Keratinocyte (primary cell): ENCODE measurements around the gene SPAG6. TPM values are rescaled to one million over a fixed set of nuclear protein-coding genes. Genes with fewer than 3 reads are reported as not detected.

ENCODE experiments used
- DNase-seq: peaks from one replicate; pipeline ENCODE4 v3.0.0-alpha.2; 2011; ENCODE audit warnings: low read depth, missing footprints, low spot score
- FAIRE-seq: peaks from 2 replicates; lab custom pipeline; 2011; peaks lifted over from hg19 to GRCh38; lab: Jason Lieb, UNC
- H2AFZ ChIP-seq: 2 replicates; pipeline ENCODE4 v1.6.0; 2012; ENCODE audit warnings: low read length, control low read depth, inconsistent platforms; ENCODE audit not compliant: control insufficient read depth
- H3K27ac ChIP-seq: 2 replicates; pipeline ENCODE4 v1.5.1; 2011; ENCODE audit warnings: low read length; ENCODE audit not compliant: control insufficient read depth, insufficient read depth
- H3K27me3 ChIP-seq: 3 replicates; pipeline ENCODE4 v1.6.0; 2011; ENCODE audit warnings: low read length; ENCODE audit not compliant: control insufficient read depth, insufficient read depth; ENCODE audit errors: extremely low read depth
- H3K36me3 ChIP-seq, 2 experiments: 2 replicates in 1 of 2; 3 replicates in 1 of 2; pipeline ENCODE4 v1.5.1; 2011; ENCODE audit warnings: low read length in 2 of 2, mild to moderate bottlenecking in 1 of 2; ENCODE audit not compliant: control insufficient read depth in 2 of 2, insufficient read depth in 2 of 2; ENCODE audit errors: extremely low read depth in 1 of 2
- H3K4me1 ChIP-seq: 3 replicates; pipeline ENCODE4 v1.5.1; 2011; ENCODE audit warnings: low read length; ENCODE audit not compliant: control insufficient read depth, insufficient read depth; ENCODE audit errors: extremely low read depth
- H3K4me2 ChIP-seq: 3 replicates; pipeline ENCODE4 v1.6.0; 2011; ENCODE audit warnings: low read depth, low read length; ENCODE audit not compliant: control insufficient read depth, insufficient read depth; ENCODE audit errors: extremely low read depth
- H3K4me3 ChIP-seq, 3 experiments: fragments of 200-600 bp in 1 of 3; sonication (generic) in 1 of 3; 2 replicates in 2 of 3; 3 replicates in 1 of 3; pipeline ENCODE4 v1.5.1; 2011 to 2016; ENCODE audit warnings: low read length in 3 of 3, mild to moderate bottlenecking in 3 of 3, control low read depth in 2 of 3, inconsistent platforms in 1 of 3, low read depth in 1 of 3, mixed read lengths in 1 of 3, mixed run types in 1 of 3, moderate library complexity in 1 of 3; ENCODE audit not compliant: control insufficient read depth in 2 of 3, insufficient read depth in 2 of 3; ENCODE audit errors: extremely low read depth in 1 of 3
- H3K79me2 ChIP-seq: 2 replicates; pipeline ENCODE4 v1.6.0; 2012; ENCODE audit warnings: low read length; ENCODE audit not compliant: control insufficient read depth, insufficient read depth
- H3K9ac ChIP-seq: 3 replicates; pipeline ENCODE4 v1.6.0; 2011; ENCODE audit warnings: low read length; ENCODE audit not compliant: control insufficient read depth, insufficient read depth; ENCODE audit errors: extremely low read depth
- H3K9me1 ChIP-seq: 3 replicates; pipeline ENCODE4 v1.6.0; 2011; ENCODE audit warnings: low read length; ENCODE audit not compliant: control insufficient read depth, insufficient read depth; ENCODE audit errors: extremely low read depth
- H3K9me3 ChIP-seq: 2 replicates; pipeline ENCODE4 v1.5.1; 2012; ENCODE audit warnings: low read depth, low read length; ENCODE audit not compliant: control insufficient read depth
- H4K20me1 ChIP-seq: 3 replicates; pipeline ENCODE4 v1.6.0; 2011; ENCODE audit warnings: low read length; ENCODE audit not compliant: control insufficient read depth, insufficient read depth; ENCODE audit errors: extremely low read depth
- EZH2 ChIP-seq: IDR thresholded peaks from one replicate; pipeline ENCODE4 v1.6.1; 2012; ENCODE audit warnings: inconsistent platforms, mild to moderate bottlenecking, low read length, moderate library complexity
- dilution Hi-C: fragments of 300-500 bp; cut with MboI; formaldehyde crosslinking; loops from one replicate; pipeline ENCODE4 v1.7.0; 2020; ENCODE audit warnings: low sequenced_read_pairs; ENCODE audit not compliant: extremely low pct_ligation_motif_present
- polyA plus RNA-seq, 5 experiments: library from polyadenylated mRNA; depleted of rRNA in 3 of 5; stranded (reverse) in 3 of 5; stranded (forward) in 1 of 5; unstranded in 1 of 5; fragments of >200 nt; gene quantifications; 1 replicate in 1 of 5; 2 replicates in 3 of 5; 3 replicates in 1 of 5; pipeline versions ENCODE4 v1.2.1 to v1.2.3, GENCODE V29; 2011 to 2012; ENCODE audit warnings: missing spikeins in 2 of 5, low read depth in 1 of 5, low replicate concordance in 1 of 5
- TF ChIP-seq, protein P1 (sequence below), 3 experiments: IDR thresholded peaks in 1 of 3; conservative IDR thresholded peaks in 1 of 3; optimal IDR thresholded peaks in 1 of 3; 2 replicates in 2 of 3; 3 replicates in 1 of 3; pipeline versions ENCODE3 to v1.5.1; 2011; ENCODE audit warnings: low read length in 3 of 3, mild to moderate bottlenecking in 3 of 3, moderate library complexity in 2 of 3, control low read depth in 1 of 3, inconsistent platforms in 1 of 3; ENCODE audit not compliant: insufficient read depth in 2 of 3; ENCODE audit errors: extremely low read depth in 1 of 3

Gene SPAG6
- polyA plus RNA-seq, 1 donor (not counting 4 experiments of a cell fraction or from before 2014, with no cell fraction given), result not detected

- dilution Hi-C loops, result no loop called here
- Histone ChIP-seq H3K4me1 (peaks cover 7% of the 10 kb centered on the region), H2AFZ (peak overlapping the region; percentile 96), H3K27ac (peak overlapping the region; percentile 96), H3K36me3 (no peaks in the 10 kb centered on the region), H3K27me3 (peaks cover 2% of the 10 kb centered on the region), H3K4me2 (peak overlapping the region; percentile 90), H3K4me3 (peak overlapping the region; percentile 82 to 88 (median 85)), H3K79me2 (peaks cover 1% of the 10 kb centered on the region), H4K20me1 (no peaks in the 10 kb centered on the region), H3K9ac (peak overlapping the region; percentile 94), H3K9me3 (no peaks in the 10 kb centered on the region), H3K9me1 (no peaks in the 10 kb centered on the region)
- no peak for FAIRE-seq
- no peak for DNase-seq
- TF ChIP-seq, protein P1, sequence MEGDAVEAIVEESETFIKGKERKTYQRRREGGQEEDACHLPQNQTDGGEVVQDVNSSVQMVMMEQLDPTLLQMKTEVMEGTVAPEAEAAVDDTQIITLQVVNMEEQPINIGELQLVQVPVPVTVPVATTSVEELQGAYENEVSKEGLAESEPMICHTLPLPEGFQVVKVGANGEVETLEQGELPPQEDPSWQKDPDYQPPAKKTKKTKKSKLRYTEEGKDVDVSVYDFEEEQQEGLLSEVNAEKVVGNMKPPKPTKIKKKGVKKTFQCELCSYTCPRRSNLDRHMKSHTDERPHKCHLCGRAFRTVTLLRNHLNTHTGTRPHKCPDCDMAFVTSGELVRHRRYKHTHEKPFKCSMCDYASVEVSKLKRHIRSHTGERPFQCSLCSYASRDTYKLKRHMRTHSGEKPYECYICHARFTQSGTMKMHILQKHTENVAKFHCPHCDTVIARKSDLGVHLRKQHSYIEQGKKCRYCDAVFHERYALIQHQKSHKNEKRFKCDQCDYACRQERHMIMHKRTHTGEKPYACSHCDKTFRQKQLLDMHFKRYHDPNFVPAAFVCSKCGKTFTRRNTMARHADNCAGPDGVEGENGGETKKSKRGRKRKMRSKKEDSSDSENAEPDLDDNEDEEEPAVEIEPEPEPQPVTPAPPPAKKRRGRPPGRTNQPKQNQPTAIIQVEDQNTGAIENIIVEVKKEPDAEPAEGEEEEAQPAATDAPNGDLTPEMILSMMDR (optimal IDR thresholded peaks at IDR 0.05 in 1 of 3, IDR thresholded peaks at IDR 0.05 in 1 of 3, conservative IDR thresholded peaks at IDR 0.05 in 1 of 3; ENCODE audit: extremely low read depth in 1 of 3, insufficient read depth in 2 of 3, low read length in 3 of 3), result no peak
Observed at GRCh38 chr10:22317076-22317370, 28.3 kb upstream of the SPAG6 start.

GRCh38 chr10:22317771-22318565, 27.3 kb upstream of the SPAG6 start:
- FAIRE-seq (no peak), DNase-seq (no peak)
- H4K20me1 ChIP-seq, result no peaks in the 10 kb centered on the region
- H3K27me3 ChIP-seq, result peaks cover 10% of the 10 kb centered on the region
- peak overlapping the region in 1 of 3 experiments; percentile 82 for H3K4me3 ChIP-seq
- peak overlapping the region; percentile 94 for H3K9ac ChIP-seq
- no peaks in the 10 kb centered on the region for H3K9me1 ChIP-seq
- H2AFZ ChIP-seq, result no peak overlapping the region
- dilution Hi-C loops, result no loop called here
- H3K36me3 ChIP-seq, result no peaks in the 10 kb centered on the region
- H3K27ac ChIP-seq, result no peak overlapping the region
- peaks cover 13% of the 10 kb centered on the region for H3K4me1 ChIP-seq
- TF ChIP-seq, protein P1 (optimal IDR thresholded peaks at IDR 0.05 in 1 of 3, IDR thresholded peaks at IDR 0.05 in 1 of 3, conservative IDR thresholded peaks at IDR 0.05 in 1 of 3; ENCODE audit: extremely low read depth in 1 of 3, insufficient read depth in 2 of 3, low read length in 3 of 3), result no peak
- TF ChIP-seq EZH2, result no peak
- peaks cover 1% of the 10 kb centered on the region for H3K79me2 ChIP-seq
- H3K4me2 ChIP-seq, result peak overlapping the region; percentile 90
- H3K9me3 ChIP-seq, result no peaks in the 10 kb centered on the region
